ENCODE data around the gene PFN2.

PFN2 gene

GRCh38 chr3:149933008-149933407 lies 37.7 kb downstream of the PFN2 start:
- Histone ChIP-seq H3K4me3 (ENCODE audit: low read length, poor library complexity, severe bottlenecking) (no peak overlapping the region), H3K4me1 (ENCODE audit: insufficient read depth, low read length, poor library complexity, severe bottlenecking) (no peaks in the 10 kb centered on the region), H3K9me2 (replicated peaks; ENCODE audit: low read depth, low read length) (no peaks in the 10 kb centered on the region), H3K79me2 (ENCODE audit: insufficient read depth, low read length) (no peaks in the 10 kb centered on the region), H3K27me3 (ENCODE audit: insufficient read depth, low read length, poor library complexity, severe bottlenecking) (no peaks in the 10 kb centered on the region), H3K36me3 (ENCODE audit: insufficient read depth, low read length) (peaks cover 17% of the 10 kb centered on the region; the same call in 1 of the 2 replicates), H4K20me1 (ENCODE audit: insufficient read depth, low read length, poor library complexity, severe bottlenecking) (no peaks in the 10 kb centered on the region), H3K9me3 (ENCODE audit: insufficient read depth, low read depth, low read length) (peaks cover 7% of the 10 kb centered on the region; the same call in 1 of the 2 replicates), H3K4me2 (ENCODE audit: low read depth, low read length, poor library complexity, severe bottlenecking) (no peak overlapping the region), H2AFZ (ENCODE audit: low read length) (no peak overlapping the region), H3F3A (ENCODE audit: low read depth) (no peaks in the 10 kb centered on the region), H3K9ac (ENCODE audit: low read depth, low read length, poor library complexity, severe bottlenecking) (no peak overlapping the region)
- TF ChIP-seq, protein P1, sequence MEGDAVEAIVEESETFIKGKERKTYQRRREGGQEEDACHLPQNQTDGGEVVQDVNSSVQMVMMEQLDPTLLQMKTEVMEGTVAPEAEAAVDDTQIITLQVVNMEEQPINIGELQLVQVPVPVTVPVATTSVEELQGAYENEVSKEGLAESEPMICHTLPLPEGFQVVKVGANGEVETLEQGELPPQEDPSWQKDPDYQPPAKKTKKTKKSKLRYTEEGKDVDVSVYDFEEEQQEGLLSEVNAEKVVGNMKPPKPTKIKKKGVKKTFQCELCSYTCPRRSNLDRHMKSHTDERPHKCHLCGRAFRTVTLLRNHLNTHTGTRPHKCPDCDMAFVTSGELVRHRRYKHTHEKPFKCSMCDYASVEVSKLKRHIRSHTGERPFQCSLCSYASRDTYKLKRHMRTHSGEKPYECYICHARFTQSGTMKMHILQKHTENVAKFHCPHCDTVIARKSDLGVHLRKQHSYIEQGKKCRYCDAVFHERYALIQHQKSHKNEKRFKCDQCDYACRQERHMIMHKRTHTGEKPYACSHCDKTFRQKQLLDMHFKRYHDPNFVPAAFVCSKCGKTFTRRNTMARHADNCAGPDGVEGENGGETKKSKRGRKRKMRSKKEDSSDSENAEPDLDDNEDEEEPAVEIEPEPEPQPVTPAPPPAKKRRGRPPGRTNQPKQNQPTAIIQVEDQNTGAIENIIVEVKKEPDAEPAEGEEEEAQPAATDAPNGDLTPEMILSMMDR (conservative IDR thresholded peaks at IDR 0.05; ENCODE audit: low read length), result no peak

GRCh38 chr3:149920119-149920518 lies 50.6 kb downstream of the PFN2 start:
- Histone ChIP-seq H2AFZ (ENCODE audit: low read length) (no peak overlapping the region), H3F3A (ENCODE audit: low read depth) (no peaks in the 10 kb centered on the region), H3K36me3 (ENCODE audit: insufficient read depth, low read length) (no peaks in the 10 kb centered on the region; the same call in 1 of the 2 replicates), H3K4me2 (ENCODE audit: low read depth, low read length, poor library complexity, severe bottlenecking) (no peak overlapping the region), H3K27me3 (ENCODE audit: insufficient read depth, low read length, poor library complexity, severe bottlenecking) (no peaks in the 10 kb centered on the region), H3K4me3 (ENCODE audit: low read length, poor library complexity, severe bottlenecking) (no peak overlapping the region), H3K79me2 (ENCODE audit: insufficient read depth, low read length) (no peaks in the 10 kb centered on the region), H3K9me2 (replicated peaks; ENCODE audit: low read depth, low read length) (no peaks in the 10 kb centered on the region), H3K9ac (ENCODE audit: low read depth, low read length, poor library complexity, severe bottlenecking) (no peak overlapping the region), H3K9me3 (ENCODE audit: insufficient read depth, low read depth, low read length) (no peaks in the 10 kb centered on the region), H3K4me1 (ENCODE audit: insufficient read depth, low read length, poor library complexity, severe bottlenecking) (no peaks in the 10 kb centered on the region), H4K20me1 (ENCODE audit: insufficient read depth, low read length, poor library complexity, severe bottlenecking) (no peaks in the 10 kb centered on the region)
- TF ChIP-seq EZH2phosphoT487 (IDR thresholded peaks at IDR 0.05; ENCODE audit: borderline replicate concordance), result no peak
- TF ChIP-seq, protein P1 (conservative IDR thresholded peaks at IDR 0.05; ENCODE audit: low read length), result no peak

DNA sequence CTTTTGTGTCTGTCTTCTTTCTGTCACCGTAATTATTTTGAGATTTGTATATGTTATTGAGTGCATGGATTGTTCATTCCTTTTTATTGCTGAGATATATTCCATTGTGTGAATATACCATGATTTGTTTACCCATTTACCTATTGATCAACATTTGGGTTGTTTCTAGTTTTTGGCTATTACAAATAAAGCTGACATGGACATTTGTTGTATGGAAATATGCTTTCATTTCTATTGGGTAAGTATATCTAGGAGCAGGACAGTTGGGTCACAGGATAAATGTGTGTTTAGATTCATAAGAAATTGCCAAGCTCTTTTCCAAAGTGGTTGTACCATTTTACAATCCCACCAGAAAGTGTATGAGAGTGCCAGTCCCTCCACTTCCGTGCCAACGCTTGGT lies 51.2 kb downstream of the PFN2 start:
- Histone ChIP-seq H2AFZ (ENCODE audit: low read length) (no peak overlapping the region), H3K4me3 (ENCODE audit: low read length, poor library complexity, severe bottlenecking) (no peak overlapping the region), H3K27me3 (ENCODE audit: insufficient read depth, low read length, poor library complexity, severe bottlenecking) (no peaks in the 10 kb centered on the region), H3K79me2 (ENCODE audit: insufficient read depth, low read length) (no peaks in the 10 kb centered on the region), H3K36me3 (ENCODE audit: insufficient read depth, low read length) (no peaks in the 10 kb centered on the region; the same call in 1 of the 2 replicates), H4K20me1 (ENCODE audit: insufficient read depth, low read length, poor library complexity, severe bottlenecking) (no peaks in the 10 kb centered on the region), H3K4me1 (ENCODE audit: insufficient read depth, low read length, poor library complexity, severe bottlenecking) (no peaks in the 10 kb centered on the region), H3K9me2 (replicated peaks; ENCODE audit: low read depth, low read length) (no peaks in the 10 kb centered on the region), H3K4me2 (ENCODE audit: low read depth, low read length, poor library complexity, severe bottlenecking) (no peak overlapping the region), H3F3A (ENCODE audit: low read depth) (no peaks in the 10 kb centered on the region), H3K9me3 (ENCODE audit: insufficient read depth, low read depth, low read length) (no peaks in the 10 kb centered on the region), H3K9ac (ENCODE audit: low read depth, low read length, poor library complexity, severe bottlenecking) (no peak overlapping the region)
- TF ChIP-seq EZH2phosphoT487 (IDR thresholded peaks at IDR 0.05; ENCODE audit: borderline replicate concordance), result no peak
- TF ChIP-seq, protein P1 (conservative IDR thresholded peaks at IDR 0.05; ENCODE audit: low read length), result no peak

Data from Loucy (cell line).